Loucy (cell line): ENCODE data around the gene BST1.

Experiments used
- EZH2phosphoT487 ChIP-seq: fragments of 200-600 bp; IDR thresholded peaks from 2 replicates; pipeline ENCODE4 v1.6.1; 2018; ENCODE audit warnings: antibody characterized with exemption, mild to moderate bottlenecking, moderate library complexity, borderline replicate concordance
- TF ChIP-seq, protein P1 (sequence below): fragments of 200-600 bp; sonication (generic); conservative IDR thresholded peaks from 2 replicates; pipeline ENCODE4 v1.5.1; 2014; ENCODE audit warnings: mild to moderate bottlenecking, antibody characterized with exemption, low read length

DNA sequence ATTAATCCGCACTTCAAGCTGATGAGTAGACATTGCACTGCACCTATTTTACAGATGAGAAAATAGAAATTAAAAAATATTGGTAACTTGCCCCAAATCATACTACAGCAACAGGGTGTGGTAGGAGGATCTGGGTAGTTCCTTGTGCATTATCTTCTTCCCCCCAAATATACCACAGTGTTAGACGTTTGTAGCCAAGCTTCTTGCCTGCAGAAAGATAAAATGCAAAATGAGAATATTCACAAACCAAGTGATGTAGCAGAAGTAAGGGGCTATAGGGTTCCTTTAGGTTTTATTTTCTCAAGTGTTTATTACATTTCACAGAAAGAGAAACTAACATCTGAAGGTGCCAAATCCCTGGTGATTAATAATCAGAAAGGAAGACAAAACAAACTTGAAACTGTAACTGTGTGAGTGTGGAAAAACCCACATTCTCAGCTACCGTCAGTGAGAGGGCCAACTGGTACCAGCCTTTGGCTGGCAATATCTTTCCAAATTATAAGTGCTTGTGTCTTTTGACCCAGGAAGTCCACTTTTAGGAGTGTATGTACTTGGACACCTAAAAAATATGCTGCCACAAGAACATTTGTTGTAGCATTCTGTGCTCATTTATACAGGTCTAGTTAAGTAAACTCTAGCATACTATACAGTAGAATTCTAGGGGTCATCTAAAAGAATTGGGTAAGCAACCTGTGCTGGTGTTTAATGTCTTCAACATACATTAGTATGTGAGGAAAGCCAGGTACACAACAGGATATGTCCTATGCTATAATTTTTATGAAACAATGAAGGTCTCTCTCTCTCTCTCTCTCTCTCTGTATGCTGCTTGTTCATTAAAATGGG, 68.6 kb downstream of the BST1 start:
- TF ChIP-seq, protein P1, sequence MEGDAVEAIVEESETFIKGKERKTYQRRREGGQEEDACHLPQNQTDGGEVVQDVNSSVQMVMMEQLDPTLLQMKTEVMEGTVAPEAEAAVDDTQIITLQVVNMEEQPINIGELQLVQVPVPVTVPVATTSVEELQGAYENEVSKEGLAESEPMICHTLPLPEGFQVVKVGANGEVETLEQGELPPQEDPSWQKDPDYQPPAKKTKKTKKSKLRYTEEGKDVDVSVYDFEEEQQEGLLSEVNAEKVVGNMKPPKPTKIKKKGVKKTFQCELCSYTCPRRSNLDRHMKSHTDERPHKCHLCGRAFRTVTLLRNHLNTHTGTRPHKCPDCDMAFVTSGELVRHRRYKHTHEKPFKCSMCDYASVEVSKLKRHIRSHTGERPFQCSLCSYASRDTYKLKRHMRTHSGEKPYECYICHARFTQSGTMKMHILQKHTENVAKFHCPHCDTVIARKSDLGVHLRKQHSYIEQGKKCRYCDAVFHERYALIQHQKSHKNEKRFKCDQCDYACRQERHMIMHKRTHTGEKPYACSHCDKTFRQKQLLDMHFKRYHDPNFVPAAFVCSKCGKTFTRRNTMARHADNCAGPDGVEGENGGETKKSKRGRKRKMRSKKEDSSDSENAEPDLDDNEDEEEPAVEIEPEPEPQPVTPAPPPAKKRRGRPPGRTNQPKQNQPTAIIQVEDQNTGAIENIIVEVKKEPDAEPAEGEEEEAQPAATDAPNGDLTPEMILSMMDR, result no peak
- TF ChIP-seq EZH2phosphoT487, result no peak
